HepG2 (cell line): ENCODE measurements around the gene GSG1. TPM values are rescaled to one million over a fixed set of nuclear protein-coding genes. Genes with fewer than 3 reads are reported as not detected.

Experiments
- ARID5B ChIP-seq: IDR thresholded peaks from 2 replicates; pipeline ENCODE4 v1.4.0; 2020; ENCODE audit warnings: mild to moderate bottlenecking, missing genetic modification reagents
- ATF7-NPFF ChIP-seq: sonication (generic); formaldehyde crosslinking; IDR thresholded peaks from 2 replicates; pipeline ENCODE4 v1.8.1; 2023; ENCODE audit warnings: mild to moderate bottlenecking, low read depth, missing genetic modification reagents, moderate library complexity
- CBFB ChIP-seq: sonication (generic); formaldehyde crosslinking; IDR thresholded peaks from 2 replicates; pipeline ENCODE4 v1.4.0; 2020; ENCODE audit warnings: missing genetic modification reagents
- HNRNPUL1 ChIP-seq: fragments of 200-400 bp; formaldehyde crosslinking; IDR thresholded peaks from 2 replicates; pipeline ENCODE4 v1.6.1; 2017; ENCODE audit warnings: low read depth, mild to moderate bottlenecking, low read length, moderate library complexity
- SIN3A ChIP-seq: IDR thresholded peaks from 2 replicates; pipeline ENCODE4 v1.6.1; 2011; ENCODE audit warnings: low read depth, mild to moderate bottlenecking, control low read depth, low read length, borderline replicate concordance
- TFDP1 ChIP-seq: IDR thresholded peaks from 2 replicates; pipeline ENCODE4 v1.6.1; 2016; ENCODE audit warnings: missing compliant biosample characterization, missing genetic modification reagents, borderline replicate concordance
- ZBTB42 ChIP-seq: sonication (generic); formaldehyde crosslinking; IDR thresholded peaks from 2 replicates; pipeline ENCODE4 v1.5.0; 2020; ENCODE audit warnings: mild to moderate bottlenecking, missing genetic modification reagents
- ZNF792 ChIP-seq: IDR thresholded peaks from 2 replicates; pipeline ENCODE4 v1.6.1; 2016
- ZNF800 ChIP-seq: sonication (generic); formaldehyde crosslinking; IDR thresholded peaks from 2 replicates; pipeline ENCODE4 v1.4.0; 2020; ENCODE audit warnings: missing genetic modification reagents
- polyA plus RNA-seq, 8 experiments: library from polyadenylated mRNA; depleted of rRNA in 3 of 8; stranded (reverse) in 7 of 8; unstranded in 1 of 8; fragments of >200 nt; fragmentation: Illumina TruSeq in 4 of 8; extraction: Trizol in 4 of 8; gene quantifications; 2 replicates each; pipeline versions ENCODE4 v1.2.1 to v1.2.3, GENCODE V29; 2011 to 2016; ENCODE audit warnings: low read depth in 4 of 8, missing spikeins in 1 of 8, mixed read lengths in 1 of 8; ENCODE audit not compliant: insufficient read depth in 1 of 8
- total RNA-seq, 5 experiments: library from RNA; depleted of rRNA; stranded (reverse); fragments of >200 nt; fragmentation: Illumina TruSeq; extraction: Trizol; gene quantifications; 2 replicates each; pipeline ENCODE4 v1.2.3, GENCODE V29; 2016; ENCODE audit warnings: low read depth in 1 of 5
- TF ChIP-seq, protein P1 (sequence below): IDR thresholded peaks from 2 replicates; pipeline ENCODE4 v1.6.1; 2016; ENCODE audit warnings: low read depth, missing genetic modification reagents, missing compliant biosample characterization

GSG1 gene
- total and polyA plus RNA-seq, 2 of the 13 experiments (the other 11 are each of a cell fraction or from before 2014, with no cell fraction given): not detected

GRCh38 chr12:13100882-13101769, 2.3 kb downstream of the GSG1 start (continued):
- no peak for TF ChIP-seq ARID5B
- no peak for TF ChIP-seq HNRNPUL1
- no peak for TF ChIP-seq TFDP1 (CRISPR knock-in tag)
- TF ChIP-seq ATF7-NPFF (CRISPR knock-in tag): no peak
- TF ChIP-seq SIN3A: peak; percentile 78; the same call in 1 of the 2 replicates
- TF ChIP-seq, protein P1, sequence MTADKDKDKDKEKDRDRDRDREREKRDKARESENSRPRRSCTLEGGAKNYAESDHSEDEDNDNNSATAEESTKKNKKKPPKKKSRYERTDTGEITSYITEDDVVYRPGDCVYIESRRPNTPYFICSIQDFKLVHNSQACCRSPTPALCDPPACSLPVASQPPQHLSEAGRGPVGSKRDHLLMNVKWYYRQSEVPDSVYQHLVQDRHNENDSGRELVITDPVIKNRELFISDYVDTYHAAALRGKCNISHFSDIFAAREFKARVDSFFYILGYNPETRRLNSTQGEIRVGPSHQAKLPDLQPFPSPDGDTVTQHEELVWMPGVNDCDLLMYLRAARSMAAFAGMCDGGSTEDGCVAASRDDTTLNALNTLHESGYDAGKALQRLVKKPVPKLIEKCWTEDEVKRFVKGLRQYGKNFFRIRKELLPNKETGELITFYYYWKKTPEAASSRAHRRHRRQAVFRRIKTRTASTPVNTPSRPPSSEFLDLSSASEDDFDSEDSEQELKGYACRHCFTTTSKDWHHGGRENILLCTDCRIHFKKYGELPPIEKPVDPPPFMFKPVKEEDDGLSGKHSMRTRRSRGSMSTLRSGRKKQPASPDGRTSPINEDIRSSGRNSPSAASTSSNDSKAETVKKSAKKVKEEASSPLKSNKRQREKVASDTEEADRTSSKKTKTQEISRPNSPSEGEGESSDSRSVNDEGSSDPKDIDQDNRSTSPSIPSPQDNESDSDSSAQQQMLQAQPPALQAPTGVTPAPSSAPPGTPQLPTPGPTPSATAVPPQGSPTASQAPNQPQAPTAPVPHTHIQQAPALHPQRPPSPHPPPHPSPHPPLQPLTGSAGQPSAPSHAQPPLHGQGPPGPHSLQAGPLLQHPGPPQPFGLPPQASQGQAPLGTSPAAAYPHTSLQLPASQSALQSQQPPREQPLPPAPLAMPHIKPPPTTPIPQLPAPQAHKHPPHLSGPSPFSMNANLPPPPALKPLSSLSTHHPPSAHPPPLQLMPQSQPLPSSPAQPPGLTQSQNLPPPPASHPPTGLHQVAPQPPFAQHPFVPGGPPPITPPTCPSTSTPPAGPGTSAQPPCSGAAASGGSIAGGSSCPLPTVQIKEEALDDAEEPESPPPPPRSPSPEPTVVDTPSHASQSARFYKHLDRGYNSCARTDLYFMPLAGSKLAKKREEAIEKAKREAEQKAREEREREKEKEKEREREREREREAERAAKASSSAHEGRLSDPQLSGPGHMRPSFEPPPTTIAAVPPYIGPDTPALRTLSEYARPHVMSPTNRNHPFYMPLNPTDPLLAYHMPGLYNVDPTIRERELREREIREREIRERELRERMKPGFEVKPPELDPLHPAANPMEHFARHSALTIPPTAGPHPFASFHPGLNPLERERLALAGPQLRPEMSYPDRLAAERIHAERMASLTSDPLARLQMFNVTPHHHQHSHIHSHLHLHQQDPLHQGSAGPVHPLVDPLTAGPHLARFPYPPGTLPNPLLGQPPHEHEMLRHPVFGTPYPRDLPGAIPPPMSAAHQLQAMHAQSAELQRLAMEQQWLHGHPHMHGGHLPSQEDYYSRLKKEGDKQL (CRISPR knock-in tag): no peak
- no peak for TF ChIP-seq ZNF792
- peak; percentile 49; the same call in 1 of the 2 replicates for TF ChIP-seq ZNF800
- no peak for TF ChIP-seq CBFB (CRISPR knock-in tag)
- TF ChIP-seq ZBTB42 (CRISPR knock-in tag): no peak
